H9 (cell line): ENCODE results near the gene SPATA3. TPM values are rescaled to one million over a fixed set of nuclear protein-coding genes. Genes with fewer than 3 reads are reported as not detected.

ENCODE experiments used
- DNase-seq: peaks from one replicate; pipeline ENCODE4 v3.0.0-alpha.2; 2017
- H2AFZ ChIP-seq: one replicate; pipeline ENCODE4 v1.6.1; 2013; ENCODE audit warnings: mild to moderate bottlenecking, low read length, control low read depth, moderate library complexity
- H2AK5ac ChIP-seq: 2 replicates; pipeline ENCODE4 v1.6.1; 2013; ENCODE audit warnings: low read length, control low read depth, mixed read lengths; ENCODE audit not compliant: insufficient read length
- H2BK120ac ChIP-seq: one replicate; pipeline ENCODE4 v1.6.1; 2013; ENCODE audit warnings: low read depth, mild to moderate bottlenecking, low read length, control low read depth, inconsistent platforms; ENCODE audit not compliant: poor library complexity, severe bottlenecking
- H2BK12ac ChIP-seq: 2 replicates; pipeline ENCODE4 v1.6.1; 2013; ENCODE audit warnings: low read length, control low read depth, mixed read lengths, low read depth; ENCODE audit not compliant: insufficient read length
- H2BK15ac ChIP-seq: 2 replicates; pipeline ENCODE4 v1.6.1; 2013; ENCODE audit warnings: low read depth, low read length, control low read depth
- H2BK20ac ChIP-seq: one replicate; pipeline ENCODE4 v1.6.1; 2013; ENCODE audit warnings: low read depth, mild to moderate bottlenecking, low read length, control low read depth, inconsistent platforms; ENCODE audit not compliant: poor library complexity, severe bottlenecking
- H2BK5ac ChIP-seq: 2 replicates; pipeline ENCODE4 v1.6.1; 2013; ENCODE audit warnings: low read length, control low read depth, mixed read lengths; ENCODE audit not compliant: insufficient read length
- H3K14ac ChIP-seq: 2 replicates; pipeline ENCODE4 v1.6.1; 2013; ENCODE audit warnings: low read length, control low read depth; ENCODE audit not compliant: insufficient read depth
- H3K18ac ChIP-seq: 2 replicates; pipeline ENCODE4 v1.6.1; 2013; ENCODE audit warnings: low read depth, mild to moderate bottlenecking, mixed read lengths, low read length, control low read depth; ENCODE audit not compliant: insufficient read length
- H3K23ac ChIP-seq: 2 replicates; pipeline ENCODE4 v1.6.1; 2013; ENCODE audit warnings: low read length, control low read depth, mixed read lengths, low read depth; ENCODE audit not compliant: insufficient read length
- H3K23me2 ChIP-seq: 2 replicates; pipeline ENCODE4 v1.6.1; 2013; ENCODE audit warnings: low read depth, mild to moderate bottlenecking, mixed read lengths, low read length, control low read depth; ENCODE audit not compliant: insufficient read length, poor library complexity, severe bottlenecking
- H3K27ac ChIP-seq: 2 replicates; pipeline ENCODE4 v1.5.1; 2013; ENCODE audit warnings: low read length, control low read depth, mixed read lengths, low read depth; ENCODE audit not compliant: insufficient read length
- H3K27me3 ChIP-seq: 2 replicates; pipeline ENCODE4 v1.6.1; 2013; ENCODE audit warnings: low read length, control low read depth, inconsistent platforms; ENCODE audit not compliant: insufficient read depth
- H3K4ac ChIP-seq: 2 replicates; pipeline ENCODE4 v1.6.1; 2013; ENCODE audit warnings: low read depth, mild to moderate bottlenecking, control low read depth, inconsistent platforms, low read length, moderate library complexity
- H3K4me1 ChIP-seq: 2 replicates; pipeline ENCODE4 v1.6.1; 2013; ENCODE audit warnings: low read length, control low read depth, inconsistent platforms; ENCODE audit not compliant: insufficient read depth
- H3K4me2 ChIP-seq: 2 replicates; pipeline ENCODE4 v1.6.1; 2013; ENCODE audit warnings: low read length, control low read depth, mixed read lengths; ENCODE audit not compliant: insufficient read length, insufficient read depth
- H3K56ac ChIP-seq: 2 replicates; pipeline ENCODE4 v1.6.1; 2013; ENCODE audit warnings: low read depth, mild to moderate bottlenecking, mixed read lengths, low read length, control low read depth; ENCODE audit not compliant: insufficient read length
- H3K79me1 ChIP-seq: 2 replicates; pipeline ENCODE4 v1.6.1; 2013; ENCODE audit warnings: low read depth, mild to moderate bottlenecking, moderate library complexity, low read length, control low read depth, inconsistent platforms; ENCODE audit not compliant: insufficient read depth, poor library complexity, severe bottlenecking
- H3K79me2 ChIP-seq: 2 replicates; pipeline ENCODE4 v1.6.1; 2013; ENCODE audit warnings: low read length, control low read depth, inconsistent platforms; ENCODE audit not compliant: insufficient read depth
- H3K9ac ChIP-seq: 2 replicates; pipeline ENCODE4 v1.6.1; 2013; ENCODE audit warnings: low read length, control low read depth, mixed read lengths; ENCODE audit not compliant: insufficient read length; ENCODE audit errors: extremely low read depth
- H3K9me3 ChIP-seq: one replicate; pipeline ENCODE4 v1.6.1; 2013; ENCODE audit warnings: low read depth, low read length, inconsistent platforms; ENCODE audit not compliant: control insufficient read depth
- H3T11ph ChIP-seq: one replicate; pipeline ENCODE4 v1.6.1; 2013; ENCODE audit warnings: mild to moderate bottlenecking, low read length, control low read depth, inconsistent platforms
- H4K20me1 ChIP-seq: one replicate; pipeline ENCODE4 v1.6.1; 2013; ENCODE audit not compliant: control insufficient read depth, insufficient read length, insufficient read depth
- H4K5ac ChIP-seq: 2 replicates; pipeline ENCODE4 v1.6.1; 2013; ENCODE audit warnings: low read depth, mild to moderate bottlenecking, mixed read lengths, low read length, control low read depth; ENCODE audit not compliant: insufficient read length
- H4K8ac ChIP-seq: replicated peaks from 2 replicates; pipeline ENCODE4 v1.6.1; 2013; ENCODE audit warnings: low read length, control low read depth, mixed read lengths, low read depth; ENCODE audit not compliant: insufficient read length
- H4K91ac ChIP-seq: 2 replicates; pipeline ENCODE4 v1.6.1; 2013; ENCODE audit warnings: low read depth, mild to moderate bottlenecking, moderate library complexity, mixed read lengths, low read length, control low read depth; ENCODE audit not compliant: insufficient read length
- H3K27ac Mint-ChIP-seq, 3 experiments: 2 replicates in 2 of 3; 3 replicates in 1 of 3; pipeline ENCODE4 v1.8.0; 2020 to 2021; ENCODE audit warnings: mixed read lengths in 3 of 3, mild to moderate bottlenecking in 1 of 3, moderate library complexity in 1 of 3
- H3K27me3 Mint-ChIP-seq: 2 replicates; pipeline ENCODE4 v1.8.0; 2021; ENCODE audit warnings: low read depth, mild to moderate bottlenecking, moderate library complexity, mixed read lengths
- H3K36me3 Mint-ChIP-seq, 3 experiments: 2 replicates in 2 of 3; 3 replicates in 1 of 3; pipeline ENCODE4 v1.8.0; 2020 to 2021; ENCODE audit warnings: low read depth in 3 of 3, mixed read lengths in 3 of 3; ENCODE audit not compliant: insufficient read depth in 1 of 3
- H3K4me1 Mint-ChIP-seq, 2 experiments: 2 replicates each; pipeline ENCODE4 v1.8.0; 2020; ENCODE audit warnings: mixed read lengths in 2 of 2
- H3K4me3 Mint-ChIP-seq, 2 experiments: 2 replicates in 1 of 2; 3 replicates in 1 of 2; pipeline ENCODE4 v1.8.0; 2020 to 2021; ENCODE audit warnings: mild to moderate bottlenecking in 2 of 2, mixed read lengths in 2 of 2, moderate library complexity in 1 of 2
- H3K9me3 Mint-ChIP-seq, 2 experiments: 2 replicates in 1 of 2; 3 replicates in 1 of 2; pipeline ENCODE4 v1.8.0; 2020; ENCODE audit warnings: mild to moderate bottlenecking in 2 of 2, mixed read lengths in 2 of 2, moderate library complexity in 1 of 2
- WGBS: extraction: QIAGEN DNeasy Blood & Tissue Kit; methylation state at CpG from one replicate; pipeline ENCODE4 v1.1.7; 2013; ENCODE audit warnings: missing lambda C conversion rate, low lambda C conversion rate, mixed read lengths; ENCODE audit not compliant: insufficient read length; ENCODE audit errors: extremely low coverage; 5-methylcytosine and 5-hydroxymethylcytosine counted together
- total RNA-seq: library from RNA; stranded (reverse); gene quantifications from 2 replicates; pipeline ENCODE4 v1.2.1, GENCODE V29; 2021
- TF ChIP-seq, protein P1 (sequence below): fragments of 200-600 bp; sonication (generic); conservative IDR thresholded peaks from 3 replicates; pipeline ENCODE4 v1.8.0; 2021; ENCODE audit warnings: antibody characterized with exemption, mild to moderate bottlenecking

Gene SPATA3
- total RNA-seq, 1 experiment from 2014 or later, result not detected

DNA sequence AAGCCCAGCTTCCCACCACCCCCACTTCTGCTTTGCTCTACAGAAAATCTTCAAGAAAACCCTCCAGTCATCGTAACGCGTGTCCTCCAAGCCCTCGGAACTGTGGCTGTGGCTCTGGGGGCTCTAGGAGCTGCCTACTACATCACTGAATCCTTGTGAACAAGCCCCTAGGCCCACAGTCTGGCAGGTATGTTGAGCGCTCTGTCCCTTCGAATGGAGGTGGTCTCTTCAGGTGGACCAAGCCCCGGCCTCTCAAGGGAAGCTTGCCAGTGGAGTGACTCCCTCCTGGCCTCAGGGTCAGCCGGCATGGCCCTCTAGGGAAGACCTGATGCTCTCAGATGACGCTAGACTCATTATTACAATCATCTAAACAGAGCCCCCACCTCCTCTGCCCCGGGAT is 6.7 kb downstream of the SPATA3 start:
- no peak overlapping the region for H4K91ac ChIP-seq
- no peak overlapping the region for H3K14ac ChIP-seq
- no peak overlapping the region for H3K4ac ChIP-seq
- no peak overlapping the region for H2BK15ac ChIP-seq
- H4K8ac ChIP-seq, result no peak overlapping the region
- no peaks in the 10 kb centered on the region for H4K20me1 ChIP-seq
- no peak overlapping the region for H4K5ac ChIP-seq
- no peak overlapping the region for H2AFZ ChIP-seq
- no peak overlapping the region for H2AK5ac ChIP-seq
- Mint-ChIP-seq H3K4me1 (peaks cover 4 to 8% of the 10 kb centered on the region in 2 experiments; a peak in 2 of 4 replicates), H3K36me3 (peaks cover 9 to 10% (median 9%) of the 10 kb centered on the region in 3 experiments), H3K9me3 (peaks cover 11 to 18% of the 10 kb centered on the region in 2 experiments), H3K27me3 (peaks cover 62% of the 10 kb centered on the region), H3K4me3 (no peak overlapping the region), H3K27ac (no peak overlapping the region; a peak in 1 of 7 replicates)
- no peak overlapping the region for H2BK120ac ChIP-seq
- no peak overlapping the region for H2BK20ac ChIP-seq
- H3T11ph ChIP-seq, result no peak overlapping the region
- no peaks in the 10 kb centered on the region for H3K4me1 ChIP-seq
- no peaks in the 10 kb centered on the region for H3K23me2 ChIP-seq
- no peaks in the 10 kb centered on the region for H3K79me2 ChIP-seq
- H3K18ac ChIP-seq, result no peak overlapping the region
- no peaks in the 10 kb centered on the region; the same call in 1 of the 2 replicates for H3K27me3 ChIP-seq
- DNase-seq, result no peak
- WGBS, result no CpG with 5 or more reads among the region's 10 CpGs
- H3K4me2 ChIP-seq, result no peak overlapping the region
- H3K9me3 ChIP-seq, result no peaks in the 10 kb centered on the region
- no peak overlapping the region for H3K27ac ChIP-seq
- no peak overlapping the region for H2BK5ac ChIP-seq
- no peak overlapping the region for H3K9ac ChIP-seq
- TF ChIP-seq, protein P1, sequence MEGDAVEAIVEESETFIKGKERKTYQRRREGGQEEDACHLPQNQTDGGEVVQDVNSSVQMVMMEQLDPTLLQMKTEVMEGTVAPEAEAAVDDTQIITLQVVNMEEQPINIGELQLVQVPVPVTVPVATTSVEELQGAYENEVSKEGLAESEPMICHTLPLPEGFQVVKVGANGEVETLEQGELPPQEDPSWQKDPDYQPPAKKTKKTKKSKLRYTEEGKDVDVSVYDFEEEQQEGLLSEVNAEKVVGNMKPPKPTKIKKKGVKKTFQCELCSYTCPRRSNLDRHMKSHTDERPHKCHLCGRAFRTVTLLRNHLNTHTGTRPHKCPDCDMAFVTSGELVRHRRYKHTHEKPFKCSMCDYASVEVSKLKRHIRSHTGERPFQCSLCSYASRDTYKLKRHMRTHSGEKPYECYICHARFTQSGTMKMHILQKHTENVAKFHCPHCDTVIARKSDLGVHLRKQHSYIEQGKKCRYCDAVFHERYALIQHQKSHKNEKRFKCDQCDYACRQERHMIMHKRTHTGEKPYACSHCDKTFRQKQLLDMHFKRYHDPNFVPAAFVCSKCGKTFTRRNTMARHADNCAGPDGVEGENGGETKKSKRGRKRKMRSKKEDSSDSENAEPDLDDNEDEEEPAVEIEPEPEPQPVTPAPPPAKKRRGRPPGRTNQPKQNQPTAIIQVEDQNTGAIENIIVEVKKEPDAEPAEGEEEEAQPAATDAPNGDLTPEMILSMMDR, result no peak
- no peak overlapping the region for H2BK12ac ChIP-seq
- no peak overlapping the region for H3K23ac ChIP-seq
- no peaks in the 10 kb centered on the region for H3K79me1 ChIP-seq
- no peak overlapping the region for H3K56ac ChIP-seq
